GM12891 (cell line): ENCODE data around the gene USP10.

Experiments used
- POLR2A ChIP-seq: IDR thresholded peaks from 2 replicates; pipeline ENCODE4 v1.6.1; 2011; ENCODE audit warnings: low read depth, low read length, control low read depth
- TAF1 ChIP-seq: IDR thresholded peaks from 2 replicates; pipeline ENCODE4 v1.6.1; 2011; ENCODE audit warnings: low read depth, low read length, control low read depth

DNA sequence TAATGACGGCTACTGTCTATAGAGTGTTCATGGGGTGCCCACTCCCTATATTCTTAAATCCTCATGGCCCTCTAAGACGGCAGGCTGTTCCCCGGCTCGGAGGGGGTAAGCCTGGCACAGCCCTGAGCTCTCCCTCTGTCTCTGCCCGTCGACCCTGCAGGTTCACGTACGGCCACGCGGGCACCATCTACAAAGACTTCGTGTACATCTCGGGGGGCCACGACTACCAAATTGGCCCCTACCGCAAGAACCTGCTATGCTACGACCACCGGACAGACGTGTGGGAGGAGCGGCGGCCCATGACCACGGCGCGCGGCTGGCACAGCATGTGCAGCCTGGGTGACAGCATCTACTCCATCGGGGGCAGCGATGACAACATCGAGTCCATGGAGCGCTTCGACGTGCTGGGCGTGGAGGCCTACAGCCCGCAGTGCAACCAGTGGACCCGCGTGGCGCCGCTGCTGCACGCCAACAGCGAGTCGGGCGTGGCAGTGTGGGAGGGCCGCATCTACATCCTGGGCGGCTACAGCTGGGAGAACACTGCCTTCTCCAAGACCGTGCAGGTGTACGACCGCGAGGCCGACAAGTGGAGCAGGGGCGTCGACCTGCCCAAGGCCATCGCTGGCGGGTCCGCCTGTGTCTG, 38.3 kb upstream of the USP10 start:
- TF ChIP-seq TAF1 (no peak), POLR2A (no peak)
